ENCODE results near the gene MAPK13.

DNA sequence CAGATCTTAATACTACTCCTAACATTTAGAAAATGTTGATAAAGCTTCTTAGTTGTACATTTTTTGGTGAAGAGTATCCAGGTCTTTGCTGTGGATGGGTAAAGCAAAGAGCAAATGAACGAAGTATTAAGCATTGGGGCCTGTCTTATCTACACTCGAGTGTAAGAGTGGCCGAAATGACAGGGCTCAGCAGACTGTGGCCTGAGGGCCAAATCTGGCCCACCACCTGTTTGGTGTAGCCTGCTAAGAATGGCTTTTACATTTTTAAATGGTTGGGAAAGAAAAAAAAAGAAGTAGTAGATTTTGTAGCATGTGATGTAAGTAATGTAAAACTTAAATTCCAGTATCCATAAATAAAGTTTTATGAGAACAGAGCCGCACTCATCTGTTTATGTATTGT is 19.4 kb upstream of the MAPK13 start:
- TF ChIP-seq CTCF (conservative IDR thresholded peaks at IDR 0.05) (no peak), ZFX (IDR thresholded peaks at IDR 0.05) (no peak)

Measured in C4-2B (cell line).